Testis (tissue), 5 donors: ENCODE measurements around the gene SLC29A4. TPM values are rescaled to one million over a fixed set of nuclear protein-coding genes. Genes with fewer than 3 reads are reported as not detected.
A peak's percentile ranks its signal among the peaks of the same experiment; 100 is the strongest.

Experiments
- DNase-seq: peaks from one replicate; pipeline ENCODE4 v3.0.0-alpha.2; 2019
- H3K27ac ChIP-seq, 2 donors: fragments of 200-600 bp; sonication (generic); one replicate each; pipeline ENCODE4 v1.5.1; 2019
- H3K27me3 ChIP-seq: fragments of 200-600 bp; sonication (generic); one replicate; pipeline ENCODE4 v1.5.1; 2019
- H3K36me3 ChIP-seq: fragments of 200-600 bp; sonication (generic); one replicate; pipeline ENCODE4 v1.5.1; 2017; ENCODE audit warnings: low read depth; ENCODE audit errors: missing control alignments
- H3K4me1 ChIP-seq: fragments of 200-600 bp; sonication (generic); one replicate; pipeline ENCODE4 v1.5.1; 2019
- H3K4me3 ChIP-seq, 2 donors: fragments of 200-600 bp; sonication (generic); one replicate each; pipeline ENCODE4 v1.5.1; 2017 to 2019
- H3K9me3 ChIP-seq: fragments of 200-600 bp; sonication (generic); one replicate; pipeline ENCODE4 v1.5.1; 2017
- POLR2A ChIP-seq: fragments of 450-650 bp; IDR thresholded peaks from one replicate; pipeline ENCODE4 v1.6.1; 2017; ENCODE audit warnings: antibody characterized with exemption, mild to moderate bottlenecking, moderate library complexity
- WGBS, 2 donors: methylation state at CpG; one replicate each; pipeline ENCODE4 v1.1.5; 2018; 5-methylcytosine and 5-hydroxymethylcytosine counted together
- intact Hi-C: fragments of 100-400 bp; cut with DNase I; formaldehyde crosslinking; loops from one replicate; pipeline ENCODE4 v1.15.1; 2023; ENCODE audit warnings: low total_unique reads
- long read RNA-seq, 2 donors: transcript quantifications; one replicate each; lab custom pipeline, GENCODE V29; 2026
- polyA plus RNA-seq: library from polyadenylated mRNA; stranded (reverse); fragments of 350-450 nt; fragmentation: Illumina TruSeq; extraction: RNeasy Lipid Tissue Mini Kit (QIAGEN cat#74804); gene quantifications from one replicate; pipeline ENCODE4 v1.2.3, GENCODE V29; 2014; ENCODE audit warnings: low read depth, low replicate concordance; ENCODE audit not compliant: insufficient read depth
- total RNA-seq, 2 donors: library from RNA; depleted of rRNA; stranded (reverse); fragments of >200 nt; gene quantifications; one replicate each; pipeline ENCODE4 v1.2.3, GENCODE V29; 2016
- TF ChIP-seq, protein P1 (sequence below), 3 experiments: fragments of 450-650 bp in 2 of 3; fragments of 200-600 bp in 1 of 3; sonication (generic) in 1 of 3; IDR thresholded peaks; one replicate each; pipeline ENCODE4 v1.5.1; 2016 to 2019; ENCODE audit warnings: antibody characterized with exemption in 3 of 3, mild to moderate bottlenecking in 2 of 3, moderate library complexity in 1 of 3

The SLC29A4 gene, protein sequence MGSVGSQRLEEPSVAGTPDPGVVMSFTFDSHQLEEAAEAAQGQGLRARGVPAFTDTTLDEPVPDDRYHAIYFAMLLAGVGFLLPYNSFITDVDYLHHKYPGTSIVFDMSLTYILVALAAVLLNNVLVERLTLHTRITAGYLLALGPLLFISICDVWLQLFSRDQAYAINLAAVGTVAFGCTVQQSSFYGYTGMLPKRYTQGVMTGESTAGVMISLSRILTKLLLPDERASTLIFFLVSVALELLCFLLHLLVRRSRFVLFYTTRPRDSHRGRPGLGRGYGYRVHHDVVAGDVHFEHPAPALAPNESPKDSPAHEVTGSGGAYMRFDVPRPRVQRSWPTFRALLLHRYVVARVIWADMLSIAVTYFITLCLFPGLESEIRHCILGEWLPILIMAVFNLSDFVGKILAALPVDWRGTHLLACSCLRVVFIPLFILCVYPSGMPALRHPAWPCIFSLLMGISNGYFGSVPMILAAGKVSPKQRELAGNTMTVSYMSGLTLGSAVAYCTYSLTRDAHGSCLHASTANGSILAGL
- total RNA-seq = 10 to 100 TPM in 1 of 2 donors, 1 to 10 TPM in 1; 7.6 to 15.2 TPM
- 4.3 TPM for polyA plus RNA-seq
- long read RNA-seq, donor 1, full-length matches to known transcripts = 2 of 143 reads
- long read RNA-seq, donor 1, partial matches to known transcripts = 136 of 143 reads
- long read RNA-seq, donor 1, other reads (novel, unspliced or antisense) = 5 of 143 reads
- long read RNA-seq, donor 2, partial matches to known transcripts = 6 of 6 reads
- long read RNA-seq, donor 2, other reads (novel, unspliced or antisense) = 0 of 6 reads

DNA sequence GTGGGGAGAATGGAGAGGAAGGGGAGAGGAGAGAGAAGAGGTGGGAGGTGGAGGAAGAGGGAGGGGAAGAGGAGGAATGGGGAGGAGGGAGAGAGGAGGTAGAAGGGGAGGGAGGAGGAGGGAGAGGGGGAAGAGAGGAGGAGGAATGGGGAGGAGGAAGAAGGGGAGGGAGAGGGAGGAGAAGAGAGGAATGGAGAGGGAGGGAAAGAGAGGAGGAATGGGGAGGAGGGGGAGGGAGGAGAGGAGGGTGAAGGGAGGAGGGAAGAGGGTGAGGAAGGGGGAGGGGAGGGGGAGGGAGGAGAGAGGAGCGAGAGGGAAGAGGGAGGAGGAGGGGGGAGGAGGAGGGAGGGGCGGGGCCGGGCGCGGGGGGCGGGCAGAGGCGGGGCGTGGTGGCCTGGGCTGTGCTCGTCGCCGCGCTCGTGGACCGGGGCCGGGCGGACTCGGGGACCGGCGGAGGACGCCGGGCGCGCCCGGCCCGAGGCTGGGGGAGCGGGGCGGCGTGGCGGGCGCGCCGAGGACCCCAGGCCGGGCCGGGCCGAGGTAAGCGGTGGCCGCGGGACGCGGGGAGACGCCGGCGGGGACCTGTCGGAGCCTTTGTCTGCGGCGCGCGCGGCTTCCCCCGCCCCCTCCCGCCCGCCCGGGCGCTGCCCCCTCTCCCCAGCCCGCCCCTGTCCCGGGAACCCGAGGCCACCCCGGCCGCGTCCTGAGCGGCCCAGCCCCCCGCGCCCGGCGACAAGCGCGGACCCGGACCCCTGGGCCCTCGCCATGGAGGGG is at the start of gene SLC29A4:
SLC29A4 (plus strand) TSS at position 401 of the 774 bp plus-strand sequence. CDS start 4,874 bp downstream, outside the sequence.
- TF ChIP-seq, protein P1, sequence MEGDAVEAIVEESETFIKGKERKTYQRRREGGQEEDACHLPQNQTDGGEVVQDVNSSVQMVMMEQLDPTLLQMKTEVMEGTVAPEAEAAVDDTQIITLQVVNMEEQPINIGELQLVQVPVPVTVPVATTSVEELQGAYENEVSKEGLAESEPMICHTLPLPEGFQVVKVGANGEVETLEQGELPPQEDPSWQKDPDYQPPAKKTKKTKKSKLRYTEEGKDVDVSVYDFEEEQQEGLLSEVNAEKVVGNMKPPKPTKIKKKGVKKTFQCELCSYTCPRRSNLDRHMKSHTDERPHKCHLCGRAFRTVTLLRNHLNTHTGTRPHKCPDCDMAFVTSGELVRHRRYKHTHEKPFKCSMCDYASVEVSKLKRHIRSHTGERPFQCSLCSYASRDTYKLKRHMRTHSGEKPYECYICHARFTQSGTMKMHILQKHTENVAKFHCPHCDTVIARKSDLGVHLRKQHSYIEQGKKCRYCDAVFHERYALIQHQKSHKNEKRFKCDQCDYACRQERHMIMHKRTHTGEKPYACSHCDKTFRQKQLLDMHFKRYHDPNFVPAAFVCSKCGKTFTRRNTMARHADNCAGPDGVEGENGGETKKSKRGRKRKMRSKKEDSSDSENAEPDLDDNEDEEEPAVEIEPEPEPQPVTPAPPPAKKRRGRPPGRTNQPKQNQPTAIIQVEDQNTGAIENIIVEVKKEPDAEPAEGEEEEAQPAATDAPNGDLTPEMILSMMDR (IDR thresholded peaks at IDR 0.05) = no peak
- TF ChIP-seq POLR2A = no peak
- Histone ChIP-seq H3K4me1 (peaks cover 6% of the 10 kb centered on the region), H3K27me3 (no peaks in the 10 kb centered on the region), H3K36me3 (no peaks in the 10 kb centered on the region), H3K4me3 (peak within 1 kb of the TSS; percentile 54 to 55), H3K27ac (no peak within 1 kb of the TSS), H3K9me3 (no peaks in the 10 kb centered on the region)
- DNase-seq = peak; percentile 57
- WGBS, 2 donors = 1% methylated on average over 16 to 18 of the region's 69 CpGs
- intact Hi-C loops = no loop called here

DNA sequence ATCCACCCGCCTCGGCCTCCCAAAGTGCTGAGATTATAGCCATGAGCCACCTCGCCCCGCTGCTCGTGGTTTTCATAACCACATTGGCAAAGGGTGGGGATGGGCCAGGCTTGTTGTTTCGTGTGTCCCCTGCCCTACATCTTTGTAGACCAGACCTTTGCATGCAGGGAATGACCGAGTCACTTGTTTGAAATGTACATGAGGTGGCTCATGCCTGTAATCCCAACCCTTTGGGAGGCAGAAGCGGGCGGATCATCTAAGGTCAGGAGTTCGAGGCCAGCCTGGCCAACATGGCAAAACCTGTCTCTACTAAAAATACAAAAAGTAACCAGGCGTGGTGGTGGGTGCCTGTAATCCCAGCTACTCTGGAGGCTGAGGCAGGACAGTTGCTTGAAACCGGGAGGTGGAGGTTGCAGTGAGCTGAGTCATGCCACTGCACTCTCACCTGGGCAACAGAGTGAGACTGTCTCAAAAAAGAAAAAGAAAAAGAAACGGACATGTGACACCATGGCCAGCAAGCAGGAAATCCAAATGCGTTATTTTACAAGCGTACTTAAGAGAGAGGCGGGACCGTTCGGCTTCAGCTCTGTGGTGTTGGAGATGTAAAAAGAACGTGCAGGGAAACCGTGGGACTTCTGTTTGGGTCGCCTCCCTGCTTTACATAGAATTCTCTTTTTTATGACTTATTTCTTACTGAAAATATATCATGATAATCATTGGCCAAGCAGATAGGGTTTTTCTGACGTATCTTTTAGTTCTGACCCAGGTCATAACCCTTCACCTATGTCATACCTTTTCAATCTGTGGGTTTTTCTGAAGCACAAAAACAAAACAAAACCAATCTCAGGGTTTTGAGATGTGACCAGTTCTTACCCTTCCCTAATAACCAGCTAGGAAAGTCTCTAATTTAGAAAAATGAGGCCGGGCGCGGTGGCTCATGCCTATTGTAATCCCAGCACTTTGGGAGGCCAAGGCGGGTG is 47.6 kb upstream of the SLC29A4 start:
- no peak overlapping the region for H3K27ac ChIP-seq
- H3K4me1 ChIP-seq = peaks cover 25% of the 10 kb centered on the region
- TF ChIP-seq POLR2A = no peak
- TF ChIP-seq, protein P1 (IDR thresholded peaks at IDR 0.05) = no peak
- DNase-seq = no peak
- intact Hi-C loops = no loop called here
- H3K36me3 ChIP-seq = no peaks in the 10 kb centered on the region
- WGBS, 2 donors = 88 to 91% methylated on average over 25 to 26 of the region's 26 CpGs
- H3K4me3 ChIP-seq = no peak overlapping the region
- no peaks in the 10 kb centered on the region for H3K27me3 ChIP-seq
- no peaks in the 10 kb centered on the region for H3K9me3 ChIP-seq

DNA sequence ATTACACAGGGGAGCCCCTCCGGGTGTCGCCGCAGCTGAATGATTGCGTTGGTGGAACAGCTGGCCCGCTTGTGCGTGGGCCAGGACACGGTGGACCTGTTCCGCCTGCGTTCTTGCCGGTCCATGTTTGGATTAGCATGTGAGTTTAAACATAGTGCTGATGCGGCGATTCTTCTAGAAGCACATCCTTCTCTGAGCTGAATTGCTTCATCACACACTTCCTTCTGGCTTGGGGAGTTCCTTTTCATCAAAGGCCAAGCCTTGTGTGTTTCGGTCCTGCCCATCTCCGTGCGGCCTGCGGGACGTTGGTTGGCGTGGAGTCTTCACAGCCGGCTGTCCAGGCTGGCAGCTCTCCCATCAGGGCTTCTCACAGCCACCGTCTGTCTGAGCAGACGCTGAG is 45.5 kb upstream of the SLC29A4 start:
- Histone ChIP-seq H3K36me3 (no peaks in the 10 kb centered on the region), H3K4me3 (no peak overlapping the region), H3K27ac (peak overlapping the region; percentile 12 to 64), H3K27me3 (no peaks in the 10 kb centered on the region), H3K4me1 (peaks cover 27% of the 10 kb centered on the region), H3K9me3 (no peaks in the 10 kb centered on the region)
- WGBS, 2 donors = 24 to 45% methylated on average over 21 of the region's 21 CpGs
- no peak for TF ChIP-seq POLR2A
- TF ChIP-seq, protein P1 (IDR thresholded peaks at IDR 0.05) = no peak
- peak; percentile 79 for DNase-seq
- intact Hi-C loops = no loop called here

DNA sequence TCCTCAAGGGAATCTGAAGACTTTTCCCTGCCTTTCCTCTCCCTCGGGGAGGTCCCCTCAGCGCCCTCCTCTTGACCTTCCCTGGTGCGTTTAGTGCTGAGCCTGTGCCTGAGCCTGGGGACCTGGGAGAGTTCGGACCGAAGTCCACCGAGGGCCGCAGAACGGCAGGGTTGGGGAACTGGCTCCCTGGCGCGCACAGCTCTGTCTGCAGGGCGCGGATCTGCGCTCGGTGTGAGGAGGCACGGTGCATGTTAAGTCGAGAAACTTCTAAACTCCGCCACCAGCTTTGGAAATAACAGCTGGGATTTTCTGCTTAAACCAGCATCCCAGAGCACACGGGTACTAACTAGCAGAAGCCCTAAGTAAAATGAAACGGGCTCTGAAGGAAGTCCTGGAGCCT is 44.2 kb upstream of the SLC29A4 start:
- WGBS, 2 donors = 59 to 70% methylated on average over 6 to 19 of the region's 19 CpGs
- Histone ChIP-seq H3K9me3 (no peaks in the 10 kb centered on the region), H3K27ac (no peak overlapping the region), H3K36me3 (no peaks in the 10 kb centered on the region), H3K4me1 (peaks cover 15% of the 10 kb centered on the region), H3K4me3 (no peak overlapping the region), H3K27me3 (no peaks in the 10 kb centered on the region)
- no peak for DNase-seq
- intact Hi-C loops = no loop called here
- no peak for TF ChIP-seq POLR2A
- TF ChIP-seq, protein P1 (IDR thresholded peaks at IDR 0.05) = no peak
